Skin epidermis (tissue), 12 donors: ENCODE results near the gene TNFAIP1.

ENCODE experiments used
- H3K27ac ChIP-seq, 21 experiments: fragments of 200-600 bp; sonication (generic) in 11 of 21; one replicate each; pipeline ENCODE4 v1.5.0; 2020; ENCODE audit warnings: mild to moderate bottlenecking in 3 of 21, inconsistent platforms in 2 of 21, moderate library complexity in 2 of 21
- H3K4me3 ChIP-seq, 7 experiments: fragments of 200-600 bp; sonication (generic) in 2 of 7; one replicate each; pipeline ENCODE4 v1.5.0; 2020; ENCODE audit warnings: inconsistent platforms in 2 of 7, mild to moderate bottlenecking in 2 of 7, moderate library complexity in 1 of 7

The TNFAIP1 gene

GRCh38 chr17:28390141-28390540 lies 54.6 kb downstream of the TNFAIP1 start:
- Histone ChIP-seq H3K27ac (no peak overlapping the region), H3K4me3 (no peak overlapping the region)

- Histone ChIP-seq H3K27ac (no peak overlapping the region), H3K4me3 (no peak overlapping the region)
Observed at GRCh38 chr17:28390563-28390962, 55.0 kb downstream of the TNFAIP1 start.

GRCh38 chr17:28390984-28391383 lies 55.4 kb downstream of the TNFAIP1 start:
- H3K27ac ChIP-seq: no peak overlapping the region
- H3K4me3 ChIP-seq: no peak overlapping the region

GRCh38 chr17:28391401-28391800 lies 55.8 kb downstream of the TNFAIP1 start:
- Histone ChIP-seq H3K27ac (no peak overlapping the region), H3K4me3 (no peak overlapping the region)

GRCh38 chr17:28392491-28392890 lies 56.9 kb downstream of the TNFAIP1 start:
- Histone ChIP-seq H3K4me3 (no peak overlapping the region), H3K27ac (no peak overlapping the region)

- H3K4me3 ChIP-seq: no peak overlapping the region
- H3K27ac ChIP-seq: no peak overlapping the region
Observed at GRCh38 chr17:28394337-28395116, 59.0 kb downstream of the TNFAIP1 start.

GRCh38 chr17:28395426-28395825 lies 59.9 kb downstream of the TNFAIP1 start:
- H3K4me3 ChIP-seq: no peak overlapping the region
- H3K27ac ChIP-seq: no peak overlapping the region

- no peak overlapping the region for H3K27ac ChIP-seq
- no peak overlapping the region for H3K4me3 ChIP-seq
Observed at GRCh38 chr17:28395968-28396367, 60.4 kb downstream of the TNFAIP1 start.
